A549 (cell line): ENCODE results near the gene MPRIP. TPM values are rescaled to one million over a fixed set of nuclear protein-coding genes. Genes with fewer than 3 reads are reported as not detected.

Experiments used
- ATAC-seq, 2 experiments: fragments of 200-7000 bp in 1 of 2; fragments of >200 bp in 1 of 2; cut with Nextera tagmentation in 1 of 2; cut with Tn5 transposase in 1 of 2; 3 replicates each; pipeline versions ENCODE4 v1.8.0 to v1.9.1; 2018 to 2020; ENCODE audit warnings: mild to moderate bottlenecking in 1 of 2, moderate library complexity in 1 of 2
- CTCF ChIA-PET: fragments of 300-600 bp; sonication (Branson Sonifier 250); formaldehyde crosslinking; extraction: SDS; loops from one replicate; lab custom pipeline; 2021; ENCODE audit warnings: antibody characterized with exemption, inconsistent platforms; lab: Yijun Ruan, JAX
- POLR2A ChIA-PET: fragments of 350-600 bp; formaldehyde crosslinking; extraction: SDS; loops from one replicate; lab custom pipeline; 2021; ENCODE audit warnings: antibody characterized with exemption, inconsistent platforms; lab: Yijun Ruan, JAX
- DNase-seq, 2 experiments: peaks; one replicate each; pipeline versions ENCODE4 v3.0.0 to v3.0.0-alpha.2; 2011 to 2016; ENCODE audit warnings: low read depth in 1 of 2, low spot score in 1 of 2
- FAIRE-seq: peaks from 2 replicates; lab custom pipeline; 2011; peaks lifted over from hg19 to GRCh38; lab: Jason Lieb, UNC
- H3K27ac ChIP-seq, 2 experiments: fragments of >200 bp; sonication (Bioruptor Twin); formaldehyde crosslinking; 3 replicates each; pipeline ENCODE4 v1.5.1; 2016 to 2017
- H3K4me1 ChIP-seq: fragments of >200 bp; sonication (Bioruptor Twin); formaldehyde crosslinking; 3 replicates; pipeline ENCODE4 v1.6.1; 2016
- H3K4me2 ChIP-seq: fragments of >200 bp; sonication (Bioruptor Twin); formaldehyde crosslinking; 3 replicates; pipeline ENCODE4 v1.6.1; 2016
- H3K4me3 ChIP-seq: fragments of >200 bp; sonication (Bioruptor Twin); formaldehyde crosslinking; 3 replicates; pipeline ENCODE4 v1.5.1; 2016
- H3K9me3 ChIP-seq: fragments of >200 bp; sonication (Bioruptor Twin); formaldehyde crosslinking; 3 replicates; pipeline ENCODE4 v1.6.1; 2016
- ATOH8 ChIP-seq: fragments of 250-450 bp; sonication (Bioruptor Pico); IDR thresholded peaks from 2 replicates; pipeline ENCODE4 v1.5.0; 2020; ENCODE audit warnings: low read depth, mild to moderate bottlenecking, moderate library complexity
- BHLHE40 ChIP-seq: IDR thresholded peaks from 2 replicates; pipeline ENCODE4 v1.6.1; 2012; ENCODE audit warnings: low read depth, low read length, inconsistent platforms
- CEBPB ChIP-seq, 2 experiments: fragments of >200 bp in 1 of 2; sonication (Bioruptor Twin) in 1 of 2; formaldehyde crosslinking in 1 of 2; IDR thresholded peaks; 2 replicates each; pipeline ENCODE4 v1.6.1; 2012 to 2016
- CHD2 ChIP-seq: fragments of 150-350 bp; IDR thresholded peaks from 2 replicates; pipeline ENCODE4 v1.6.1; 2014; ENCODE audit warnings: low read length; ENCODE audit not compliant: partially characterized antibody
- CHD4 ChIP-seq: fragments of 200-600 bp; sonication (generic); IDR thresholded peaks from 2 replicates; pipeline ENCODE4 v1.6.1; 2016; ENCODE audit warnings: antibody characterized with exemption, mild to moderate bottlenecking, borderline replicate concordance
- ESRRA ChIP-seq: fragments of 150-350 bp; IDR thresholded peaks from 2 replicates; pipeline ENCODE4 v1.6.1; 2014; ENCODE audit warnings: mild to moderate bottlenecking, low read length, borderline replicate concordance
- FOSB ChIP-seq: fragments of 250-450 bp; sonication (Bioruptor Pico); IDR thresholded peaks from 2 replicates; pipeline ENCODE4 v1.5.0; 2020; ENCODE audit warnings: mild to moderate bottlenecking, moderate library complexity
- FOSL2 ChIP-seq, 2 experiments: fragments of 450-650 bp in 1 of 2; fragments of >200 bp in 1 of 2; sonication (Bioruptor Twin) in 1 of 2; formaldehyde crosslinking; IDR thresholded peaks; 2 replicates each; pipeline versions ENCODE4 v1.5.0 to v1.6.1; 2016 to 2020; ENCODE audit warnings: mild to moderate bottlenecking in 1 of 2, moderate library complexity in 1 of 2
- HDAC2 ChIP-seq: fragments of 200-600 bp; sonication (generic); IDR thresholded peaks from 2 replicates; pipeline ENCODE4 v1.6.1; 2016
- KDM5A ChIP-seq: fragments of 200-600 bp; sonication (generic); IDR thresholded peaks from 2 replicates; pipeline ENCODE4 v1.6.1; 2016; ENCODE audit warnings: antibody characterized with exemption, mild to moderate bottlenecking
- MAFK ChIP-seq: fragments of 450-650 bp; IDR thresholded peaks from 2 replicates; pipeline ENCODE4 v1.6.1; 2014; ENCODE audit not compliant: partially characterized antibody
- MYC ChIP-seq: IDR thresholded peaks from 2 replicates; pipeline ENCODE4 v1.6.1; 2012; ENCODE audit warnings: mild to moderate bottlenecking, inconsistent platforms, low read length, improper control_type of control experiment, borderline replicate concordance
- NR3C1 ChIP-seq: fragments of >200 bp; sonication (Bioruptor Twin); formaldehyde crosslinking; IDR thresholded peaks from 3 replicates; pipeline ENCODE4 v1.6.1; 2017
- POLR2AphosphoS2 ChIP-seq: conservative IDR thresholded peaks from 2 replicates; pipeline ENCODE4 v1.6.1; 2012; ENCODE audit warnings: low read length, improper control_type of control experiment, inconsistent platforms
- RARB ChIP-seq: fragments of 250-450 bp; sonication (Bioruptor Pico); IDR thresholded peaks from 2 replicates; pipeline ENCODE4 v1.8.0; 2021; ENCODE audit warnings: mild to moderate bottlenecking, moderate library complexity
- RNF2 ChIP-seq: fragments of 200-600 bp; sonication (generic); IDR thresholded peaks from 2 replicates; pipeline ENCODE4 v1.6.1; 2016; ENCODE audit warnings: low read depth, mild to moderate bottlenecking, antibody characterized with exemption, moderate library complexity, borderline replicate concordance
- SREBF2 ChIP-seq: fragments of 450-650 bp; IDR thresholded peaks from 2 replicates; pipeline ENCODE4 v1.6.1; 2014; ENCODE audit warnings: mild to moderate bottlenecking, moderate library complexity
- ZC3H11A ChIP-seq: fragments of 450-650 bp; IDR thresholded peaks from 2 replicates; pipeline ENCODE4 v1.6.1; 2014; ENCODE audit warnings: antibody characterized with exemption, mild to moderate bottlenecking
- ZNF302 ChIP-seq: fragments of 250-450 bp; sonication (Bioruptor Pico); IDR thresholded peaks from 2 replicates; pipeline ENCODE4 v1.9.0; 2021; ENCODE audit warnings: inconsistent platforms, mild to moderate bottlenecking, moderate library complexity
- ZSCAN20 ChIP-seq: fragments of 250-450 bp; sonication (Bioruptor Pico); IDR thresholded peaks from 2 replicates; pipeline ENCODE4 v1.8.0; 2022; ENCODE audit warnings: mild to moderate bottlenecking, moderate library complexity
- WGBS: methylation state at CpG from one replicate; pipeline ENCODE4 v1.1.6; 2017; ENCODE audit errors: missing lambda C conversion rate; 5-methylcytosine and 5-hydroxymethylcytosine counted together
- polyA plus RNA-seq, 4 experiments: library from polyadenylated mRNA; depleted of rRNA in 3 of 4; stranded (reverse); fragments of >200 nt; fragmentation: RNase III in 1 of 4; extraction: RNeasy Plus Mini Kit Qiagen cat#74134 plus additional on column Dnase treatment in 1 of 4; gene quantifications; 2 replicates in 3 of 4; 3 replicates in 1 of 4; pipeline ENCODE4 v1.2.3, GENCODE V29; 2011 to 2017
- TF ChIP-seq, protein P1 (sequence below): fragments of 150-350 bp; IDR thresholded peaks from 2 replicates; pipeline ENCODE4 v1.6.1; 2014; ENCODE audit warnings: low read depth, mild to moderate bottlenecking, low read length
- TF ChIP-seq, protein P2 (sequence below): fragments of >200 bp; sonication (Bioruptor Twin); formaldehyde crosslinking; IDR thresholded peaks from 3 replicates; pipeline ENCODE4 v1.6.1; 2016

Gene MPRIP
- polyA plus RNA-seq, 2 of the 4 experiments (the other 2 are of a cell fraction): 147 to 228 TPM

DNA sequence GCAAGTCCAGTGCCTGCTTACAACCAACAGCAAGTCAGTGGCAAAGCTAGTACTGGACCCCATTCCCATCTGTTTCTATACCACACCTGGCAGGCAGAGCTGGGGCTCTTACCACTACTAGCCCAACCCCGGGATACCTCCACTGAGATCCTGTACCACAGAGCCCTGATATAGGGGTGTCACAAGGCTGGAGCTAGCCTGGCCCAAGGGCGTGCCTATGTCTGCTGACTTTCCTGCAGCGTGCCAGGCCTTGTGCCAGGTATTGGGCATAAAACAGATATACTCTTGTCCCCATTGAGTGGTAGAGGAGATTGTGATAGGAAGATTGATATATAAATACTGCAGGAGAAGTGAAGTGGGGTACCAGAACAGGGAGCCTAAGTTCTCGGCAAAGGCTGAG, 119.5 kb downstream of the MPRIP start:
- no peak for TF ChIP-seq HDAC2
- no peak for TF ChIP-seq MAFK
- no peak for TF ChIP-seq KDM5A
- TF ChIP-seq, protein P1, sequence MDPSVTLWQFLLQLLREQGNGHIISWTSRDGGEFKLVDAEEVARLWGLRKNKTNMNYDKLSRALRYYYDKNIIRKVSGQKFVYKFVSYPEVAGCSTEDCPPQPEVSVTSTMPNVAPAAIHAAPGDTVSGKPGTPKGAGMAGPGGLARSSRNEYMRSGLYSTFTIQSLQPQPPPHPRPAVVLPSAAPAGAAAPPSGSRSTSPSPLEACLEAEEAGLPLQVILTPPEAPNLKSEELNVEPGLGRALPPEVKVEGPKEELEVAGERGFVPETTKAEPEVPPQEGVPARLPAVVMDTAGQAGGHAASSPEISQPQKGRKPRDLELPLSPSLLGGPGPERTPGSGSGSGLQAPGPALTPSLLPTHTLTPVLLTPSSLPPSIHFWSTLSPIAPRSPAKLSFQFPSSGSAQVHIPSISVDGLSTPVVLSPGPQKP: no peak
- Histone ChIP-seq H3K4me2 (no peak overlapping the region), H3K4me3 (no peak overlapping the region), H3K9me3 (no peaks in the 10 kb centered on the region), H3K4me1 (no peaks in the 10 kb centered on the region), H3K27ac (no peak overlapping the region)
- FAIRE-seq: no peak
- POLR2A ChIA-PET: no interaction called here
- no peak for ATAC-seq
- WGBS: 93% methylated on average over 4 of the region's 4 CpGs
- CTCF ChIA-PET: interaction anchor here (0.5 to 10.9 kb wide), 2 partner anchors 18 to 169 kb away, joined by 3 to 112 read pairs; no protein-coding TSS in a partner anchor
- DNase-seq: no peak

- no peak for TF ChIP-seq ZNF302 (CRISPR knock-in tag)
- no peak for TF ChIP-seq FOSL2 (IDR thresholded peaks at IDR 0.05)
- TF ChIP-seq FOSL2 (CRISPR knock-in tag; IDR thresholded peaks at IDR 0.05): no peak
- no peak for TF ChIP-seq RARB (CRISPR knock-in tag)
- no peak for TF ChIP-seq POLR2AphosphoS2
- no peak for TF ChIP-seq ESRRA
- no peak for TF ChIP-seq ZSCAN20
- TF ChIP-seq CEBPB (IDR thresholded peaks at IDR 0.05): no peak
- TF ChIP-seq NR3C1: no peak
- no peak for TF ChIP-seq KDM5A
- no peak for TF ChIP-seq RNF2
- TF ChIP-seq CHD4: no peak
- no peak for TF ChIP-seq SREBF2
- no peak for TF ChIP-seq ATOH8 (CRISPR knock-in tag)
- TF ChIP-seq CHD2: no peak
- TF ChIP-seq, protein P2, sequence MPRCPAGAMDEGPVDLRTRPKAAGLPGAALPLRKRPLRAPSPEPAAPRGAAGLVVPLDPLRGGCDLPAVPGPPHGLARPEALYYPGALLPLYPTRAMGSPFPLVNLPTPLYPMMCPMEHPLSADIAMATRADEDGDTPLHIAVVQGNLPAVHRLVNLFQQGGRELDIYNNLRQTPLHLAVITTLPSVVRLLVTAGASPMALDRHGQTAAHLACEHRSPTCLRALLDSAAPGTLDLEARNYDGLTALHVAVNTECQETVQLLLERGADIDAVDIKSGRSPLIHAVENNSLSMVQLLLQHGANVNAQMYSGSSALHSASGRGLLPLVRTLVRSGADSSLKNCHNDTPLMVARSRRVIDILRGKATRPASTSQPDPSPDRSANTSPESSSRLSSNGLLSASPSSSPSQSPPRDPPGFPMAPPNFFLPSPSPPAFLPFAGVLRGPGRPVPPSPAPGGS: no peak
- TF ChIP-seq BHLHE40: no peak
- TF ChIP-seq FOSB (CRISPR knock-in tag): no peak
- no peak for TF ChIP-seq MYC
- TF ChIP-seq, all 56 proteins: peak for 0
- H3K4me2 ChIP-seq: no peak overlapping the region
- POLR2A ChIA-PET: no interaction called here
- DNase-seq (no peak), ATAC-seq (no peak), FAIRE-seq (no peak)
- H3K4me1 ChIP-seq: no peaks in the 10 kb centered on the region
- no peak overlapping the region for H3K27ac ChIP-seq
- CTCF ChIA-PET: interaction anchor here (1.2 to 4.0 kb wide), 5 partner anchors 12 to 164 kb away, joined by 3 to 19 read pairs (median 6); no protein-coding TSS in a partner anchor
- H3K9me3 ChIP-seq: no peaks in the 10 kb centered on the region
- 97% methylated on average over 25 of the region's 25 CpGs for WGBS
- no peak overlapping the region for H3K4me3 ChIP-seq
Observed at GRCh38 chr17:17164156-17164555, 121.9 kb downstream of the MPRIP start.

DNA sequence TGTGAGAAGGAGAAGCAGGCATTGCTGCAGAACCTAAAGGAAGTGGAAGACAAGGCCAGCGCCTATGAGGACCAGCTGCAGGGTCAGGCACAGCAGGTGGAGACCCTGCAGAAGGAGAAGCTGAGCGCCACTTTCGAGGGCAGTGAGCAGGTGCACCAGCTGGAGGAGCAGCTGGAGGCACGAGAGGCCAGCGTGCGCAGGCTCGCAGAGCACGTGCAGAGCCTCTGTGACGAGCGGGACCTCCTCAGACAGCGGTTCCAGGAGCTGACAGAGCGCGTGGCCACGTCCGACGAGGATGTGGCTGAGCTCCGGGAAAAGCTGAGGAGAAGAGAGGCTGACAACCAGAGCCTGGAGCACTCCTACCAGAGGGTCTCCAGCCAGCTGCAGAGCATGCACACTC, 122.4 kb downstream of the MPRIP start:
- H3K4me3 ChIP-seq: no peak overlapping the region
- no peak for FAIRE-seq
- DNase-seq: no peak
- WGBS: 95% methylated on average over 17 of the region's 17 CpGs
- no peak overlapping the region for H3K27ac ChIP-seq
- ChIA-PET CTCF (interaction anchor here (1.2 to 4.0 kb wide), 5 partner anchors 11 to 164 kb away, joined by 3 to 19 read pairs (median 6); no protein-coding TSS in a partner anchor), POLR2A (no interaction called here)
- H3K4me1 ChIP-seq: no peaks in the 10 kb centered on the region
- ATAC-seq: no peak
- H3K9me3 ChIP-seq: no peaks in the 10 kb centered on the region
- no peak for TF ChIP-seq ZC3H11A
- H3K4me2 ChIP-seq: no peak overlapping the region
